Adrenal gland (tissue), 5 donors: Measurements from ENCODE around the gene SIPA1L2.

Experiments
- POLR2A ChIP-seq, 2 donors: fragments of 450-650 bp; IDR thresholded peaks; one replicate each; pipeline ENCODE4 v1.6.1; 2017; ENCODE audit warnings: antibody characterized with exemption in 2 of 2, mild to moderate bottlenecking in 2 of 2, moderate library complexity in 1 of 2
- TF ChIP-seq, protein P1 (sequence below), 6 experiments: fragments of 450-650 bp in 4 of 6; fragments of 200-600 bp in 2 of 6; sonication (generic) in 1 of 6; IDR thresholded peaks; 1 replicate in 5 of 6; 2 replicates in 1 of 6; pipeline versions ENCODE4 v1.5.1 to v1.8.0; 2016 to 2021; ENCODE audit warnings: antibody characterized with exemption in 6 of 6, mild to moderate bottlenecking in 2 of 6, moderate library complexity in 1 of 6
- donor health status: DM: no; HTN: no; CAD: no.

GRCh38 chr1:232658386-232658785 lies 28.5 kb upstream of the SIPA1L2 start:
- no peak for TF ChIP-seq POLR2A (IDR thresholded peaks at IDR 0.05)
- TF ChIP-seq, protein P1, sequence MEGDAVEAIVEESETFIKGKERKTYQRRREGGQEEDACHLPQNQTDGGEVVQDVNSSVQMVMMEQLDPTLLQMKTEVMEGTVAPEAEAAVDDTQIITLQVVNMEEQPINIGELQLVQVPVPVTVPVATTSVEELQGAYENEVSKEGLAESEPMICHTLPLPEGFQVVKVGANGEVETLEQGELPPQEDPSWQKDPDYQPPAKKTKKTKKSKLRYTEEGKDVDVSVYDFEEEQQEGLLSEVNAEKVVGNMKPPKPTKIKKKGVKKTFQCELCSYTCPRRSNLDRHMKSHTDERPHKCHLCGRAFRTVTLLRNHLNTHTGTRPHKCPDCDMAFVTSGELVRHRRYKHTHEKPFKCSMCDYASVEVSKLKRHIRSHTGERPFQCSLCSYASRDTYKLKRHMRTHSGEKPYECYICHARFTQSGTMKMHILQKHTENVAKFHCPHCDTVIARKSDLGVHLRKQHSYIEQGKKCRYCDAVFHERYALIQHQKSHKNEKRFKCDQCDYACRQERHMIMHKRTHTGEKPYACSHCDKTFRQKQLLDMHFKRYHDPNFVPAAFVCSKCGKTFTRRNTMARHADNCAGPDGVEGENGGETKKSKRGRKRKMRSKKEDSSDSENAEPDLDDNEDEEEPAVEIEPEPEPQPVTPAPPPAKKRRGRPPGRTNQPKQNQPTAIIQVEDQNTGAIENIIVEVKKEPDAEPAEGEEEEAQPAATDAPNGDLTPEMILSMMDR (IDR thresholded peaks at IDR 0.05): no peak
